Astrocyte of the hippocampus (primary cell): Measurements from ENCODE around the gene NR1H4.
"Not testable (repeated sequence)": the region's sequence is repeated elsewhere in the genome, so short reads cannot be mapped to it uniquely, and the experiment has no call there.

Experiments
- DNase-seq: peaks from one replicate; pipeline ENCODE4 v3.0.0; 2011; ENCODE audit warnings: low read depth, low spot score

Gene NR1H4

DNA sequence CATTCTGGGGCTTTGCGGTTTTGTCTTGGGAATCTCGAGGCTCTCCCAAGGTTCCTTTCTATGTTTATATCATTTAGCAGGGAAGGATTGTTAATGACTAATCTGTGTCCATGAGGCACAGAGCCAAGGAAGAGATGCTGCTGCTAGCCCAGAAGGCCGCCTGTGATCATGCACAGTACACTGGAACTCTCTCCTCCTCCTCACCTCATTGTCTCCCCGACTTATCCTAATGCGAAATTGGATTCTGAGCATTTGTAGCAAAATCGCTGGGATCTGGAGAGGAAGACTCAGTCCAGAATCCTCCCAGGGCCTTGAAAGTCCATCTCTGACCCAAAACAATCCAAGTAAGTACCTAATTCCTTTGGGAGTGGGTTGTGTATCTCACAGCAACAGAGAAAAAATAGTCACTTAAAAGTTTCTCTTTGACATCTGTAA lies at the start of gene NR1H4:
Gene NR1H4 (plus strand): TSS at position 151 of the 435 bp plus-strand sequence. CDS start 19,458 bp downstream, outside the sequence.
- peak; percentile 65 for DNase-seq

DNA sequence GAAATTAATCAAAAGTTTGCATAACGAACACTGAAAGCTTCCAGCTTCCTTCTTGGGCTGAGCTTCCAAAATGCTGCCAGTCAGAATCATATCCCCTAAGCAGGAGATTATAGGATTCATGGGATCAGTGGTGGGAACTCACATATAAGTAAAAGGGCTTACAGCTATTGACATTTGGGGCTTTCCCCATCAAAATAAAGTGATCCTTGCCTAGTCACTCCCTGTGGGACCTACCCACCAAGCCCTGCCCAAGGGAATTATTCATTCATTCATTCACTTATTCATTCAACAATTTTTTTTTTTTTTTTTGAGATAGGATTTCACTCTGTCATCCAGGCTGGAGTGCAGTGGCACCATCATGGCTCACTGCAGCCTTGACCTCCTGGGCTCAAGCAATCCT lies 47.5 kb upstream of the NR1H4 start:
- no peak for DNase-seq

DNA sequence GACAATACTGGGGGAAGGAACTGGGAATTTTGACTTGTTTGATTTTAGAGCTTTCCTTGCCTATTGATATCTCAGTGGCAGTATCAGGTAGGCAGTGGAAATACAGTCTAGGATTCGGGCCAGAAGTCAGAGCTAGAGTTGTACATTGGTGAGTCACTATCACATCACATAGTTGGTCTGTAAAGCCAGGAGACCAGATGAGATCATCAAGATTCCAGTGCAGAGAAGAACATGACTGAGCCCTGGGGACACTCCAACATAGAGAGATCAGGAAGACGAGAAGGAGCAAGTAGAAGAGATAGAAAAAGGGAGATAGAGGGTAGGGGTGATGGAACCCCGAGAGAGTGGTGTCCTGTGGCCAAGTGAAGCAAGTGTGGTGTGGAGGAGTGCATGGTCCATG lies 46.6 kb upstream of the NR1H4 start:
- DNase-seq = peak; percentile 81

DNA sequence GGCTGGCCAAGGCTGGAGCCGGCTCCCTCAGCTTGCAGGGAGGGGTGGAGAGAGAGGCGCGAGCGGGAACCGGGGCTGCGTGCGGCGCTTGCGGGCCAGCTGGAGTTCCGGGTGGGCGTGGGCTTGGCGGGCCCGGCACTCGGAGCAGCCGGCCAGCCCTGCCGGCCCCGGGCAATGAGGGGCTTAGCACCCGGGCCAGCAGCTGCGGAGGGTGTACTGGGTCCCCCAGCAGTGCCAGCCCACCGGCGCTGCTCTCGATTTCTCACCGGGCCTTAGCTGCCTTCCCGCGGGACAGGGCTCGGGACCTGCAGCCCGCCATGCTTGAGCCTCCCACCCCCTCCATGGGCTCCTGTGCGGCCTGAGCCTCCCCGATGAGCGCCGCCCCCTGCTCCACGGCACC lies 43.4 kb upstream of the NR1H4 start:
- not testable (repeated sequence) for DNase-seq

DNA sequence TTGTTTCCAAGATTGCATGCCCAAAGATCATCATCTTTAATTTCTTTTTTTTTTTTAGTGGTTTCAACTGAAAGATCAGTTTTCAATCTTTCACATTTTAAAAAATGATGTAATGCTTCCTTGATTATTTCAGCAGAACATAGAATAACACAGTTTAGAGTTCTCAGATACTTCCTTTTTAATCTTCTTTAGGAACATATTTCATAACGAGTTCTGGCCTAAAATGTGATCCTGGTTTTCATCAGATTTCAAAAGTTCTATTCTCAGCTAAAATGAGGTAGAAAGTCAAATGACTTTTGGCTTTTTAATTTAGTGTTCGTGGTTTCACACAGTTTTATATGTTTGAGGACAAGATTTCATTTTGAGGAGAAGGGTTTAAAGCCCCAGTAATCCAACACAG lies 40.0 kb upstream of the NR1H4 start:
- DNase-seq = no peak

DNA sequence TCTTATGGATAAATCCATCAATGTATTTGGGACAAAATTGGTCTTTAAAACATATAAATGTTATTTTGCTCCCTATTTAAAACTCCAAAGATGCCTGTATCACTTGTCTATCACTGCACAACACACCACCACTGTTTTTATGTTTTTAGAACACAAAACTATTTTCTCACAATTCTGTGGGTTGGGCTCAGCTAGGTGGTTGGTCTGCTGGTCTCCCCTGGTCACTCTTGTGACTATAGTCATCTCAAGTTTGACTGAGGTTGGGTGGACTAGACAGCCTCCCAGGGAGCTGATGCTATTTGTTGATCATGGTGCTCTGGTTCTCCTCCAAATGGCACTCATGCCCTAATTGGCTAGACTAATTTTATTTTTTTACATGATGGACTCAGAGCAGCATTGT lies 39.5 kb upstream of the NR1H4 start:
- no peak for DNase-seq

DNA sequence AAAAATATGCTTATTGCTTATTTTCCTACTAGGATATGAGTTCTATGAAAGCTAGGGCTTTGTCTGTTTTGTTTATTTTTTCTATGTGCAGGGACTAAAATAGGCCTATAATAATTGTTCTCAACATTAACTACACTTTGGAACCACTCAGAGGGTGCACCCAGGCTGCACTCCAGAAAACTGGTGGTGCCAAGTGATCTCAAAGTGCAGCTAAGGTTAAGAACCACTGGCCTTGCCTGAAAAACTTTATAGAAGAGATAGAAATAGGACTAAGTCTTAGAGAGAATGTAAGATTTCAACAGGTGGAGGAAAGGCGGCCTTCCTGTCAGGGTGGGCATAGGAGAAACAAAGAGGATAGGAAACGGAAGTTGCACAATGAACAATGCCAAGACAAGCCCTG lies 37.7 kb upstream of the NR1H4 start:
- DNase-seq = no peak

DNA sequence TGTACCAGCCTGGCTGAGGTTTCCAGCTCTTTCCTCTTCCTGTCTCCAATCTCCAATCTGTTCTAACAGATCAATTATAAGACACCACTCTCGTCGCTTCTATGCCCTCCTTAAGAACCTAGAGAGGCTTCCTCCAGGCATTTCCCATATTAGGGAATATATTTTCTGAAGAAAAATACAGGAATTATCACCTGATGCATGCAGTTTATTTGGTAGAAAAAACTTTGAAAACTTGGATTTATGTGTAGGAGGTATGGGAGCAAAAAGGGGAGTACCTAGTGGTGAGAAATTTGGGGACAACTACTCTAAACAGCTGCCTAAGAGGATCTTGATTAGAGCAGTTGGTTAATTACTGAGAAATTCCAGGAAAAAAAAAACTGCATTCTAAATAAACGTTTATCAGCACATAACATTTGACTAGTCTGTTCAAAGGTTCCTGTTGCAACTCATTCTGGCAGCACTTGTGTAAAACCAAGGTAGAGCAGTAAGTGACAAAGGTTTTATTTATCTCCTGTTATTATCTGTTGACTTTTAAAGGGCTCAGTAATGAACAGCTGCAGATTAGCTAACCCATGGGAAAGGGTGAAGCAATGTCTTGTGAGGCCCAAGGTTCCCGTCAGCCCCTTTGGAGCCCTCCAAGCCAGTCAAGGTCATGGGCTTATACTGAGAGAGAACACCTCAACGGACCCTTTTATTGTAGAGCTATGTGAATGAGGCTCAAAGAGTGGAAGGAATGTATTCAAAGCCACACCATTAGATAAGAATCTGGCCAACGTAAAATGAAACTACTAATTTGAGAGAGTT lies 36.4 kb upstream of the NR1H4 start:
- peak; percentile 40 for DNase-seq

DNA sequence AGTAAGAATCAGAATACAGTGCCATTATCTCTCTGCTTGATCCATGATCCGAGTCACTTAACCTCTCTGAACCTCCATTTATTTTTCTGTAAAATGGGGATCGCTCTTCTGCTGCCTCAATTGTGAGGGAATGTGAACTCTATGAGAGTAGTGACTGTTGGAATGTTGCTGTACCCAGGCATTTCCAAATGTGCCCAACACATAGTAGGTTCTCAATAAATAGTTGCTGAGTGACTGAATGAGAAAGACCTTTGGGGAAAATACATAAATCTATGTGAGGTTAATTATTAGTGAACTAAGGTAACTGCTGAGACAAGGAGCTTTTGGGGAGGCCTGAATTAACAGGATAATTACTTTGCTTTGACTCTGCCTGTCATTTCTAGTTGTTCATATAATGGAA lies 33.9 kb upstream of the NR1H4 start:
- no peak for DNase-seq

DNA sequence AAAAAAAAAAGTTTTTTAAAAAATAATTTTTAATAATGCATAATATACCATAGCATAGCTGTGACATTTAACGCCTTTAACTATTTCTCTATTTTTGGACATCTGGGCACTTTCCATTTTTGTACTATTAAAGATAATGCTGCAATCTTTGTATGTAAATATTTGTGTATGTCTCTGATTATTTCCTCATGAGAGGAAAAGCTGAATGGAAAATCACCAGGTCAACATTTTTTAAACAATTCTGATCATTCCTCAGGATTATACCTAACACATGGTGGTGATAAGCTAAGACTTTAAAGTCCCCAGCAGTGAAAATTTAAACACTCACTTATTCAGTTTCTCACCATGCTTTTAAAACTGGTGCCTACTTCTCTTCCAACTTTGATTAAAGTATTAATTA lies 31.3 kb upstream of the NR1H4 start:
- peak; percentile 16 for DNase-seq

DNA sequence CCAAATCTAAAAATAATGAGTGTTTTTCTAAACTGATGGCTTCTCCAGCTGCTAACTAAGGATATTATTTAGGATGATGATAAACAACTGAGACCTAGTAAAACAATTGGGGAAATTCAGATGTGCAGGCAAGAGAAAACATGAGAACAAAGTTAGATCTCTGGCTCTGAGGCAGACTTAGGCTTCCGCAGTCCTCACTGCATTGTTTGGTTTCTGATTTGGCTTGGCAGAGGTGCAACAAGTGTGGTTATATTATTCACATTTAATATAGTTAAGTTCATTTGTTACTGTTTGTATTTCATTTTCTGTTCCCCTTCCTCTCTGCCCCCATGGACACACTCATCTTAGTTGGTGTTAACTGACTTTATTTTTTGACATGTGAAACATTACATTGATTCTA lies 30.2 kb upstream of the NR1H4 start:
- peak; percentile 16 for DNase-seq

DNA sequence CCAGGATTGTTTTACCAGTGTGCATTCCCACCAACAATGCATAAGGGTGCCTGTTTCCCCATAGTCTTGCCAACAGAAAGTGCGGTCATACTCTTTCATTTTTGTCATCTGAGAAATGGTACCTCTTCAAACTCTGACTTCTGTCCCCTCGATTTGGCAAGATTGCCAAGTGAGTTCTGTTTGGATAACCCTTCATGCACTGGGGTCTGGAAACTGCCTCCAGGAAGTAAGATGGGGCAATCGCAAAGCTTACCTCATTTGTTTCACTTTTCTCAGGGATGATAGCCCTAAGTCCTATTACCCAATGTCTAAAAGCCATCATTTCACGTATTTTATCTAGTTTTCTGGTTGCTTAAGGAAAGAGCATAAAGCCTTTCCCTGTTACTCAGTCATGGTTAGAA lies 28.6 kb upstream of the NR1H4 start:
- DNase-seq = no peak

DNA sequence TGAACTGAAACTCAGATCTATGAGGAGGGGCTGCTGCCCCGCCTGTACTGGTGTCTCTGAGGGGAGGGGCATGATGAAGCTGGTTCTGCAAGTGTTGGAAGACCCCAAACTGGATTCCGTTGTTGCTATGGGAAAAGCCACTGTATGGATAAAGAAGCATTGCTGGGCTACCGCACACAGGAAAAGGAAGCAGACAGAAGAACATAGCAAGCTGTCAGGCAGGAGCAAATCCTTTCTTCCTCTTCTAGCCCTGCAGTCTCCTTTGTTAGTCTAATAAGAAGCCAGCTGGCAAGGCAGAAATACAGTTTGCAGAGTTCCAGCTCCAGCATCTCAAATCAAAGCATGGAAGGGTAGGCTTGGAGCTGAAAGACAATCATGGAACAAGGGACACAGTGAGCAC lies 26.3 kb upstream of the NR1H4 start:
- peak; percentile 6 for DNase-seq

DNA sequence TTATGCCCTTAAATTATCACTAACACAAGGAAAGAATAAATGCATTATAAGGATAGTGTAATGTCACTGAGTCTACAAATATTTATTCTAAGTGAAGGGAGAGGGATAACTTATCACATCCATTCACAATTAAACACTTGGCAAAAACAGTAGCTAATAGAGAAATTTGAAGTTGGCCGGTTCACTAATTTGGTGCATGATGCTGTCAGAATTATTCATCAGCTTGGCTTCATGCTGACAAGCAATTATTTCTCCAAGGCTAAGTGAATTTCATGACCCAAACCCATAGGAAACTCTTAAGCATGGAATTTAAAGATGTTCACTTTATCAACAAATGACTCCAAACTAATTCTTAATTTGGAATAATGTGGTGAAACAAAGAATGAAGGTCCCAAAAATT lies 25.0 kb upstream of the NR1H4 start:
- DNase-seq = no peak

DNA sequence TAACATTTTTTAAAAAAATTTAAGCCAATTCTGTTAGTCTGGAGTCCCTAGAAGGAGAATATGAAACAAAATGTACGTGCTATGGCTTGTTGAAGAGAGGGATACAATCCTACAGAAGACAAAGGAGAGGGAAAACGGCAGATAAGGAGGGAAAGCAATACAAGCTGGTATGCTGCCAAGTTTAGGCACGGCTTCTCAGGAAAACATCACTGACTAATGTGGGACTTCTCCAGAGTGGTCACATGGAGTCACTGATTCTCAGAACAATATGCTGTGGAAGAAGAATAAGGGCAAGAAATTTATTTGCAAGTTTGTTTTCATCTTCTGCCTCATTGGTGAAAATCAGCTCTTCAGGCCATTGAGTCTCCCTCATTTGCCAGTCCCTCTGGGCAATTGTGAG lies 22.9 kb upstream of the NR1H4 start:
- DNase-seq = peak; percentile 25

DNA sequence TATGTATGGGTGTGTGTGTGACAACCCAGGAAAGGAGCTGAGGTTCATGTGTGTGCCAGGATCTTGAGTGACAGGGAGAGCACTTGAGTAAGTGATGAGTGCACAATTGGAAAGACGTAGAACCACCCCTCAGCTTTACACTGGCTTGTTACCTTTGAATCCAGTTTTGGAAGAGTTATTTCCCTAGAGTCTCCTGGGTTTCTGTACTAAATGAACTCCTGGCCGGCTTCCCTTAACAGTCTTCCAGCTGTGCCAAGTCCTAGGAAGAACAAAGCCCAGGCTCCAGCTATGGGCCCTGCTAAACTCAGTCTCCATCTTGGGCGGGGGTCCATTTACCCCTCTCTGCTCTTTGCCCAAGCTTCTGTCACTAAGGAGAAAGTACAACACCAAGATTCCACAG lies 19.7 kb upstream of the NR1H4 start:
- DNase-seq = peak; percentile 11

DNA sequence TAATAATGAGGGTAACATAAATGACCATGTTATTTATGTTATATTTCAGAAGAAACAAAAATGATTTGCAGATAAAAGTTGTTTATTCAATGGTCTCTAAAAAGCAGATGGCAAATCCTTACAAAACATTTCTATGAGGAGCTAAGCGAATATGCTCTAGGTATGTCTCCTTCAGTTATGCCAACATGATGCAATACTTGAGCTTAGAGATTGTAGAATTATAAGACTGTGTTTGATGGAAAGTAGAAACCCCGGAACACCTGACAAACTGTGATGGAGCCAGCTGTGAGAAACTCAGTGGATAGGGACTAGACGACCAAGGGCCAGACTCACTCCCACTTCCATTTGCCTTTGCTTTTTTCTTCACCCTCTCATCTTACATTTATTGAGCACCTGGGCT lies 17.8 kb upstream of the NR1H4 start:
- no peak for DNase-seq

DNA sequence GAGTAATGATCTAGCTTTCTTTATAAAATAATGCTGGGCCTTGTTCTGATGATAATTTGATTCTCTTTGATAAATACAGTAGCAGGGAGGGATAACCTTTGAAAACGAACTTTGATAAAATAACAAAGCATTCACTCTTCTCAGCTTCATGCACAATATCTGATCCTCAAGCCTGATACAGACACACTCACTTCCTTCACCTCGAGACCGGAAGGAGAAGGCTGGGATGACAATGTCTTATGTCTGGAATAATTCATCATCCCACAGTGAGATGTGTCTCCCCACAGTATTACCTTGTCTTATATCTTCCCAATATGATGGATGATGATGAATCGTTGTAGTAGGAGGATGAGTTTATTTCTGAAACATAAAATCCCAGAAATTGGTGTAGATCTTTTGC lies 15.5 kb upstream of the NR1H4 start:
- no peak for DNase-seq

DNA sequence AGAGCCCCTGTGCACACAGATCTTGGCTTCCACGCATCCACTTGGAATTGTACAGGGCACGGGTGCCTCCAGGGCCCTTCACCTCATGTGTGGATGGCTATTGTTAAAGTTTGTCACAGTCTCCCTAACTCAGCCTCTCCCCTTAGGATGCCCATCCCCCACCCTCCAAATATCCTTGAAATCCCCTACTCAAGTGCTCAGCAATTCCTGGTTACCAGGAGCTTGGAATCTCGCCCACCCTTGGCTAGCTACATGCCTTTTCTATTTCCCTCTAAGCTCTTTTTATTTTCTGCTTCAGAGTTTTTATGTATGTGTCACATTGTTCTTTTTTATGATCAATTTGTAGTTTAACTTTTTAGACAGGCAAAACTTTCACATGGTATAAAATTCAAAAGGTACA lies 13.0 kb upstream of the NR1H4 start:
- peak; percentile 57 for DNase-seq

DNA sequence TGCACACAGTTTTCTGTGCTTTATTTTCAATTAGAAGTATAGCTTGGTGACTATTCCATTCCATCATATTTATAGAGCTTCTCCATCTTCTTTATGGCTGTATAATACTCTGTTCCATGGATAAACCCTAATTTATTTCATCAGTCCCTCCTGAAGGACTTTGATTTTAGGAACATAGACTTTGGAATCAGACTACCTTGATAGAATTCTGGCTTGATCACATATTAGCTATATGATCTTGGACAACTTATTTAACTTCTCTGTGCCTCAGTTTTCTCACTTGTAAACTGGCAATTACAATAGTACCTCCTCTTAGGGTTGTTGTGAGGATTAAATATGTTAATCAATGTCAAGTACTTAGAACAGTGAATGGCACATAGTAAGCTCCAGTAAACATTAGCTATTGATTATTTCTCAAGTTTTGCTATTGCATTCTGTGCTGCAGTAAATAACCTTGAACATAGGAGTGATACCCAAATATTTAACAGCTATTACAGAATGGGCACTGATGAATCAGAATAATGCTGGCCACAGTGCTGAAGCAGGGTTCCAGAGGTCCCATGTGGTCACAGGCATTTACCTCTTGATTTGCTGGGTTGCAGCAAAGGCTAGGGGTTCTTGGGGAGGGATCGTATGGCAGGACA lies 12.2 kb upstream of the NR1H4 start:
- no peak for DNase-seq

DNA sequence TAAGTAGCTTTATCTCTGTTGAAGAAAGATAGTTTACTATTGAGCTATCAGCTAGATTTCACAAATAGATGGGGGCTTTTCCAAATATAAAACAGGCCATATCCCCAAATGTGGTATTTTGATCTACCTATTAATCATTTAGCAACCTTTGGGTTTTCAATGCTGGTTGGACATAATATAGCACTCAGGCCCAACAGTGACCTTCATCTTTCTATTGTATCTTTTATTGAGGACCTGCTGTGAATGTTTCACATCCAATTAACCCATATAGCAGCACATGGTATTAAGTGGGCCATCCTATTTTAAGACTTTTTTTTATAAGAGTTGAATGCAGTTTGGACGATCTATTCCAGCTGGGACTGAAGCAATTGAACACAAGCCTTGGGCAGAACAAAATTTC lies 10.0 kb upstream of the NR1H4 start:
- DNase-seq = no peak

DNA sequence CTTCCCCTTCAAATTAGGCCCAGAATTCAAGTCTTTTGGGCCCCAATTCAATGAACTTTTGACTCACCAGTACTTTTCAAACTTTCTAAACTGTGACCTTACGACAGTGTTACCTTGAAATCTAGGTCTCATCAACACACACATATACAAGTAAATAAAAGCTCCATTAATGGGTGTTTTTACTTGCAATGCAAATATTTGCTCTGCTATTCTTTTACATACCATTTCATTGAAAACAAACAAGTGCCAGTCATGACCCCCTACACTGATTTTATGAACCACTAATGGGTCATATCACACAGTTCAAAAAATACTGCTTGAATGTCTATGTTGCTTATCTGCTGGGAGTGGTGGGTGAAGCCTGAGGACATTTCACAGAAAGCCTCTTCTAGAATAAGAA lies 9.1 kb upstream of the NR1H4 start:
- no peak for DNase-seq

DNA sequence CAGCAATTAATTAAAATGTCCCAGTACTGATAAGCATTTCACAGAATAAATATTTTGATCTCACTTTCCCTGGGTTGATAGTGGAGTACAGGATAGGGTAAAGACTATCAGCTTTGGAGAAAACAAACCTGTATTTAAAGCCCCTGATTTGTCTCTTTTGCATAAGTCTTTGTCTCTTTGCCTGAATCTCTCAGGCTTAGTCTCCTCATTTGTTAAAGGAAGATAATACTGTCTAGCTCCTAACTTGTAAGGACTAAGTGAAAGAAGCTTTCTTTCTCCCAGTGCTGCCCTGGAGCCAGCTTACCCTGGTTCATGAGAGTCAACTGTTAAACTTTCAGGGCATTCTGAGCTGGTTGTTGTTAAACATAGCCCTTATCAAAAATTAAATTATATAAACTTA lies 5.5 kb upstream of the NR1H4 start:
- no peak for DNase-seq
